Esophagus mucosa (tissue), 1 donor: Measurements from ENCODE around the gene TMEM60. TPM values are rescaled to one million over a fixed set of nuclear protein-coding genes. Genes with fewer than 3 reads are reported as not detected.
"Not testable (repeated sequence)": the region's sequence is repeated elsewhere in the genome, so short reads cannot be mapped to it uniquely, and the experiment has no call there.

Source experiments
- ATAC-seq: fragments of 200-7000 bp; cut with Tn5 transposase; one replicate; pipeline ENCODE4 v1.9.1; 2020
- total RNA-seq: library from RNA; stranded (reverse); gene quantifications from one replicate; pipeline ENCODE4 v1.2.4, GENCODE V29; 2023
- donor health status: DM: yes; HTN: yes; CAD: no.

Gene TMEM60
- 5.9 TPM for total RNA-seq

- ATAC-seq, result peak; percentile 98
These were observed at the start of gene TMEM60, which contains the start of gene PHTF2 for GRCh38 chr7:77798394-77799077. Gene TMEM60 (minus strand): TSS chr7:77798434. CDS start chr7:77794373, 4,061 bp downstream. Gene PHTF2 (plus strand): TSS chr7:77798773.

GRCh38 chr7:77846317-77847092 lies 48.3 kb upstream of the TMEM60 start:
- ATAC-seq, result no peak

- ATAC-seq, result no peak
These were observed 45.0 kb upstream of the TMEM60 start for GRCh38 chr7:77843194-77843593.

GRCh38 chr7:77839919-77840318 lies 41.7 kb upstream of the TMEM60 start:
- no peak for ATAC-seq

- ATAC-seq, result no peak
These were observed 40.8 kb upstream of the TMEM60 start for GRCh38 chr7:77838929-77839491.

GRCh38 chr7:77837966-77838365 lies 39.7 kb upstream of the TMEM60 start:
- ATAC-seq, result no peak

GRCh38 chr7:77837275-77837674 lies 39.0 kb upstream of the TMEM60 start:
- ATAC-seq, result peak; percentile 35

GRCh38 chr7:77836425-77836824 lies 38.2 kb upstream of the TMEM60 start:
- ATAC-seq, result not testable (repeated sequence)

GRCh38 chr7:77833136-77833535 lies 34.9 kb upstream of the TMEM60 start:
- no peak for ATAC-seq

GRCh38 chr7:77831953-77832352 lies 33.7 kb upstream of the TMEM60 start:
- no peak for ATAC-seq

GRCh38 chr7:77831481-77831880 lies 33.2 kb upstream of the TMEM60 start:
- ATAC-seq, result peak; percentile 89

GRCh38 chr7:77830649-77831355 lies 32.6 kb upstream of the TMEM60 start:
- peak; percentile 24 for ATAC-seq

GRCh38 chr7:77827999-77828398 lies 29.8 kb upstream of the TMEM60 start:
- ATAC-seq, result peak; percentile 20

GRCh38 chr7:77826300-77826699 lies 28.1 kb upstream of the TMEM60 start:
- no peak for ATAC-seq

GRCh38 chr7:77825131-77825530 lies 26.9 kb upstream of the TMEM60 start:
- no peak for ATAC-seq

- no peak for ATAC-seq
These were observed 26.4 kb upstream of the TMEM60 start for GRCh38 chr7:77824636-77825035.

GRCh38 chr7:77823787-77824186 lies 25.6 kb upstream of the TMEM60 start:
- ATAC-seq, result no peak

GRCh38 chr7:77822269-77822668 lies 24.0 kb upstream of the TMEM60 start:
- ATAC-seq, result peak; percentile 15

- ATAC-seq, result no peak
These were observed 22.7 kb upstream of the TMEM60 start for GRCh38 chr7:77820967-77821366.

GRCh38 chr7:77819021-77819420 lies 20.8 kb upstream of the TMEM60 start:
- ATAC-seq, result no peak

- no peak for ATAC-seq
These were observed 14.9 kb upstream of the TMEM60 start for GRCh38 chr7:77813180-77813579.

- no peak for ATAC-seq
These were observed 14.1 kb upstream of the TMEM60 start for GRCh38 chr7:77812290-77812685.
